NCI-H1092 (cell line): ENCODE data around the gene BOLA3.
"Not testable (repeated sequence)": the region's sequence is repeated elsewhere in the genome, so short reads cannot be mapped to it uniquely, and the experiment has no call there.

ENCODE experiments used
- DNase-seq: peaks from one replicate; lab custom pipeline; 2025; lab: John Stamatoyannopoulos, UW

BOLA3 gene

GRCh38 chr2:74147727-74148456 is at the start of gene BOLA3:
Gene BOLA3 (minus strand): TSS chr2:74147912. CDS start chr2:74147874, 38 bp downstream.
- peak; percentile 56 for DNase-seq

GRCh38 chr2:74197049-74197448 is 49.3 kb upstream of the BOLA3 start:
- no peak for DNase-seq

DNA sequence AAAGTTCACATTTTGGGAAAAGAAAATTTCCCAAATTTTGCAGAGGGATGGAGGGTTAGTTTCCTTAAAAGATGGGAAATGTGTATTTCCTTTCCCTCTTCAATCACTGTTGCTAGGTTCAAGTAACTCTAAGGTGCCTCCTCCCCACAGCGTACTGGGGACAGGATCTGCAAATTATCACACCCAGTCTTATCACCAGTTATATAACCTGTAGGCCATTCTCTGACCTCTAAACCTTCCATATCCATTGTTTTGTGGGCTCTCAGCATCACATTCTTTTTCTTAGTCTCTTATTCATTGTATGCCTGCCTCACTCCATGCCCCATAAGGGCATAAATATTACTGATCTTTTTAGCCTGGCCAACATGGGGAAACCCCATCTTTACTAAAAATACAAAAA is 47.1 kb upstream of the BOLA3 start:
- DNase-seq, result no peak

- DNase-seq, result no peak
These were observed 44.1 kb upstream of the BOLA3 start for GRCh38 chr2:74191596-74192380.

DNA sequence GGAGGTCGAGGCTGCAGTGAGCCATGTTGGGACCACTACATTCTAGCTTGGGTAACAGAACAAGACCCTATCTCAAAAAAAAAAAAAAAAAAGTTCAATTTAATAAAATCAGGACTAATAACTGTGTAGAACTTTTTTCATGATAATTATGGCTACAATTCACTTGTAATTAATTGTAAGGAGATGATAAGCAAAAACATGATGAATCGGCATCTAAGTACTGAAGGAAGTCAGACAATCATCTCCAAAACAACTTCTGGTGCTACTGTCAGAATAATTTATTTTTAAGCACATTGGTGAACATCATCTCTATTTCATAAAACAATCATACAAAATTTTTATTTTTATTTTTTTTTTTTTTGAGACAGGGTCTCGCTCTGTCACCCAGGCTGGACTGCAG is 41.0 kb upstream of the BOLA3 start:
- DNase-seq, result no peak

DNA sequence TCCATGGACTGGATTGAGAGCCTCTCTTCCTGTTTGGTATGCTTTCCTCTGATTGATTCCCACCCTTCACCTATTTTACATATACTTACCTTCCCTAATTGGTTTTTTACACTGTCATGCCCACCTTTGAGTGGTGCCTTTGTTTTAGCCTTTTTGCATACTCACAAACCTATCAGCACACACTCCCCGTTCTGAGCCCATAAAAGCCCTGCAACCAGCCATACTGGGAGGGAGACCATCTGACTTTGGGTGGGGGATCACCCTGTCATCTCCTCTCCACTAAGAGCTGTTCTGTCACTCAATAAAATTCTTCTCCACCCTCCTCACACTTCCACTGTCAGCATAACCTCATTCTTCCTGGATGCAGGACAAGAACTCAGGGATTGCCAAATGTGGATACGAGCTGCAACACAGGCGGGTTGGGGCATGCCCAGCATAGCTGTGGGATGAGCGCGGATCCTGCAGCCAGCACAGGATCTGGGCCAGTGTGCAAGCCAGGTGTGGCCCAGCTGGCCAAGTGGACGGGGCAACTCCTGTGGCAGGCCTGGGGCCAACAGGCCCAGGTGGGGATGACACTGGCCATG is 40.4 kb upstream of the BOLA3 start:
- DNase-seq, result no peak

DNA sequence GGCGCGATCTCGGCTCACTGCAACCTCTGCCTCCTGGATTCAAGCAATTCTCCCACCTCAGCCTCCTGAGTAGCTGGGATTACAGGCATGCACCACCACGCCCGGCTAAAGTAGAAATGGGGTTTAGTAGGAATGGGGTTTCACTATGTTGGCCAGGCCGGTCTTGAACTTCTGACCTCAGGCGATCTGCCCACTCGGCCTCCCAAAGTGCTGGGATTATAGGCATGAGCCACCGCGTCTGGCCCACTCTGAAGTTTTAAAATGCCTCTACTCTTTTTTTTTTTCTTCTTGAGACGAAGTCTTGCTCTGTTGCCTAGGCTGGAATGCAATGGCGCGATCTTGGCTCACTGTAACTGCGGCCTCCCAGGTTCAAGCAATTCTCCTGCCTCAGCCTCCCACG is 39.0 kb upstream of the BOLA3 start:
- DNase-seq, result not testable (repeated sequence)

DNA sequence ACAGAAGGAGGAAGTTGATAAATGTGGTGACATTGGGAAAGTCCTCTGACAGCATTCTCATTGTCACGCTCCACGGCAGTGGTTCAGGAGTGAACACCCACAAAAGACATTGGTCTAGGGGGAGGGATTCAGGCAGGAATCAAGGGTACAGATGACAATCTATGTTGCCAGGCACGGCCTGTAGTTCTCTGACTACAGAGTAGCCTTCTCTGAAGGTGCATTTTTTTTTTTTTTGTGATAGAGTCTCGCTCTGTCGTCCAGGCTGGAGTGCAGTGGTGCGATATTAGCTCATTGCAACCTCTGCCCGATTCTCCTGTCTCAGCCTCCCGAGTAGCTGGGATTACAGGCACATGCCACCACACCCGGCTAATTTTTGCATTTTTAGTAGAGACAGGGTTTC is 38.3 kb upstream of the BOLA3 start:
- DNase-seq, result no peak

DNA sequence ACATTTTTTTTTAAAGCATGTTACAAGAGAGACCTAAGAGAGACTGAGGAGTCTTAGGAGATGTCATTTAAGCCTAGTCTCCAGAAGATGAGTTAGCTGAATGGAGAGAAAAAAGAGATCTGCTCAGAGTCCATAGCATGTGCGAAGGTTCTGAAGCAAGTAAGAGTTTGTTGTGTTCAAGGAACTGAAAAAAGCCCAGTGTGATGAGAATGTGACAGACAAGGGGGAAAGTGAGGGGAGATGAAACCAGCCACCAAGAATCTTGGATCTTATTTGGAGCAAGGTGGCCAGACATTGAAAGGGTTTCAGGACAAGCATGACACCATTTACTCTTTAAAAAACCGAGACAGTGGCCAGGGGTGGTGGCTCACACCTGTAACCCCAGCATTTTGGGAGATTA is 36.2 kb upstream of the BOLA3 start:
- DNase-seq, result no peak

DNA sequence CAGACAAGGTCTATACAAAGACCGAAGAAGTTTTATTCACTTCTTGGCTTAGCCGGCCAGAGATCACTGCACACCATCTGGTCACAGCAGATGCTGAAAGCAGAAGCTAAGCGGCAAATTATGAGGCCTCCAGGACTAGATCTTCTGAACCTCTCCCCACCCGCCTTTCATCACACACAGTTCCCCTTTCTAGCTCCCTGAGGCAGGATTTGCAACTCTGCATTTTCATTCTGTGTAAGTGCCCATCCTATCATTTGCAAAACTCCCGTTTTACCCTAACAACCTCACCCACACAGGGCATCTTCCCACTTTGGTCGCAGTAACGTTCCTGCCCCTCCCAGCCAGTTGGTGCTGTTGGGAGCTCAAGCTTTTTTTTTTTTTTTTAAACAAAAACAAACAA is 34.0 kb upstream of the BOLA3 start:
- no peak for DNase-seq

DNA sequence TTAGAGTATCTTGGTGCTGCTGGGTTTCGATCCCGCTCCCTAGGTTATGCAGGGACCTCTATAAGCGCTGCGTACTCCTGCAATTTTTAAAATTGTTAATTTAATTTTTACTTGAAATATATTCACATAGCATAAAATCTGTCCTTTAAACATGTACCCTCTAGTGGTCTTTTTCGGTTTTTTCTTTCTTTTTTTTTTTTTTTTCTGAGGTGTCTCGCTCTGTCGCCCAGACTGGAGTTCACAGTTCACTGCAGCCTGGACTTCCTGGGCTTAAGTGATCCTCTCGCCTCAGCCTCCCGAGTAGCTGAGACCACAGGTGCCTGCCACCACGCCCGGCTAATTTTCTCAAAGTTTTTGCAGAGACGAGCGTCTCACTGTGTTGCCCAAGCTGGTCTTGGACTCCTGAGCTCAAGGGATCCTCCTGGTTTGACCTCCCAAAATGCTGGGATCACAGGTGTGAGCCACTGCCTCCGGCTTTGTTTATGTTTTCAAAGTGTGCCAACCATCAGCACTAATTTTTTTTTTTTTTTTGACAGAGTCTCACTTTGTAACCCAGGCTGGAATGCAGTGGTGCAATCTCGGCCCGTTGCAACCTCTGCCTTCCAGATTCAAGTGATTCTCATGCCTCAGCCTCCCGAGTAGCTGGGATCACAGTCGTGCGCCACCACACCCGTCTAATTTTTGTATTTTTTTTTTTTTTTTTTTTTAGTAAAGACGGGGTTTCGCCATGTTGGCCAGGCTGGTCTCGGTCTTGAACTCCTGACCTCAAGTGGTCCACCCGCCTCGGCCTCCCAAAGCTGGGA is 31.6 kb upstream of the BOLA3 start:
- DNase-seq, result no peak

DNA sequence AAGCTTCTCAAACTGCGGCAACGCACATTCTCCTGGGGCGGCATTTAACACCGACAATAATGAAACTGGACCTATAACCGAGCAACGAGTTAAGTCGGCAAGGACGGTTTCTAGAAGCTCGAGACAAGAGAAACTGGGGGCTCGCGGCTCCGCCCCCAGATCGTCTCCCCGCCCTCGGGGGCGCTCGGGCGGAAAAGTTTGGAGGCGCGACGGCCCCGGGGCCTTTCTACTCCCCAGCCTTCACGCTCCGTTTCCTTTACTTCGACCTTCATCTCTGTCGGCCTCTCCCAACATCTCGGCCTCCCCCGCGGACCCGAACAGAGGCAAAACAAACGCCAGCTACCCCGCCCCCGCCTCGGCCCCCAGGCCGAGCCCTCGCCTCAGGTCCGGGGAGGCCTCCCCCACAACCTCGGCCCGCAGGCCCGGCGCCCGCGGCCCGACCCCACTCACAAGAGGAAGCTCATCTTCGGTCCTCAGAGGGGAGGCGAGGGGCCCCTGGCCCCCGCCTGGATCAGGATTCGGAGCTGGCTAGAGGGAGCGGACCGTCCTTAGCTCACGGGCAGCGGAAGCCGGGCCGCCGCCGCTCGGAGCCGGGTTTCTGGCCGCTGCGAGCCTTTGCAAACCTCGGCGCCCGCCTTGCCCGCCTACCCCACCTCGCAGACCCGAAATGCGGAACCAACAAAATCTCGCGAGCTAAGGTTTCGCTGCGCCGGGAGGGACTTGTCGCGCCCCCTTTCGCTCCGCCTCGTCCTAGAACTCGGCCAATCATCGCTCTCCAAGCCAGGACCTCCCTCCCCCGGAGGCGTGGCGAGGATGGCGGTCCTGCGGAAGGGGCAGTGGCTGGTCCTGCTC is 30.7 kb upstream of the BOLA3 start, which contains the start of gene MOB1A:
TSS of gene MOB1A (minus strand) at position 669 of the 852 bp plus-strand sequence. CDS start at position 464, 205 bp downstream.
- DNase-seq, result peak; percentile 97

DNA sequence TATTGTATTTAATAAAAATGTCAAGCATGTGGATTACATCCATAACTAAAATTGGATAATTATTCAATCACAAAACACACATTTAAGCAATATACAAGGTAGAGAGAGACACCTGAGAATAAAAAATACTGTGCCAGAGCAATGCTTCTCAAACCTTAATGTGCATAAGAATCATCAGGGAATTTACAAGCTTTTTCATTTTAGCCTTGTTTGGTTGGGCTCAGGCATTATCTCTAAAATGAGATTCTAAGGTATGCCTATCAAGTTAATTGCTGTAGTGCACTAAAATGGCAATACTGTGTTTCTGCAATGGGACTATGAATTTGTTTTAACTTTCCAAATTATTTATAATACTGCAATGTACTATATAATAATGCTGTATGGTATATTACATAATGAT is 30.0 kb upstream of the BOLA3 start:
- DNase-seq, result no peak

DNA sequence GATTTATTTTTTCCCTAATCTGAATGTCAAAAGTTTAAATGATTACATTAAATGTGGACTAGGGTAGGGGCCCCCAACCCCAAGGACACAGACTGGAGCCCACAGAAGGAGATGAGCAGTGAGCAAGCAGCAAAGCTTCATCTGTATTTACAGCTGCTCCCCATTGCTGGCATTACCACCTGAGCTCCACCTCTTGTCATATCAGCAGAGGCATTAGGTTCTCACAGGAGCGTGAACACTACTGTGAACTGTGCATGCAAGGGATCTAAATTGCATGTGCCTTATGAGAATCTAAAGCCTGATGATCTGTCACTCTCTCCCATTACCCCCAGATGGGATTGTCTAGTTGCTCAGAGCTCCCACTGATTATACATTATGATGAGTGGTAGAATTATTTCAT is 27.2 kb upstream of the BOLA3 start:
- no peak for DNase-seq

DNA sequence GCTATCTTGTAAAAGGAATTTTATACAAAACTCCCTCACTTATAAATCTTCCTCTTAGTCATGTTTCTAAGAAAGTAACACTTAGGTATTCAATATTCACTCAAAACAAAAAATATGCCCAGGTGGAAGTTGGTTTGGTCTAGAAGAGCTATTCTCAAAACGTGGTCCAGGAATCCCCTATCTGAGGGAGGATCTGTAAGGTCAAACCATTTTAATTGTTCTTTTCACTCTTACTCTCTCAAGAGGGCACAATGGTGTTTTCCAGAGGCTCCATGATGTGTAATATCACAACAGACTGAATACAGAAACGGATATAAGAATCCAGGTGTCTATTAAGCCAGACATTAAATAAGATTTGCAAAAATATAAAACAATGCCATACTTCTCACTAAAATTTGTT is 21.0 kb upstream of the BOLA3 start:
- DNase-seq, result no peak

DNA sequence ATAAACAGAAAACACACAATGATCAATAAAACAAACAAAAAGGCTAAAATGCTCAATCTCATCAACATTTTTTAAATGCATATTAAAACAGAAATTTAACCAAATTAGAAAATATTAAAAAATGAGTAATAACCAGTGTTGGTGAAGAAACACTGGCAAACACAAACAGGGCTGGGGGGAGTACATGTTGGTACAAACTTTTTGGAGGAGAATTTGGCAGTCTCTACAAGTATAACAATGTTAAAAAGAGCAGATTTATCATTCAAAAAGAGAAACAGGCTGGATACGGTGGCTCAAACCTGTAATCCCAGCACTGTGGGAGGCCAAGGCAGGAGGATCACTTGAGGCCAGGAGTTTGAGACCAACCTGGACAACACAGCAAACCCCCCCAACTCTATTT is 17.0 kb upstream of the BOLA3 start:
- DNase-seq, result no peak

- DNase-seq, result no peak
These were observed 15.2 kb upstream of the BOLA3 start for GRCh38 chr2:74162951-74163350.

DNA sequence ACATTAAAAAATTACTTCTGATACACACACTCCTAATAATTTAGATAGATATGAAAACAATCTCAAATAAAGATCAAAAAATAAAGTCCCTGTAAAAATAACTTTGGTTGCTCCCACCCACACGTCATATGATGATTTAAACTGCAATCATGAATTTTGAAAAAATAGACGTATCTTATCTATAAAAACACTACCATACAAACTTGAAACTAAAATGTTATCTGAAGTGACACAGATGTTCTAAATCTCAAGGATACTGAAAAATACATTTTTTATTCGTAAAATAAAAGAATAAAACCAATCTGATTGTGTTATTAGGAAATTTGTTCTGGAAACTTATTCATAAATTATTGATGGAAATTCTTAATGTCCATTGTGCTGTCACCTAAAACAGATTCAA is 8.1 kb upstream of the BOLA3 start:
- DNase-seq, result no peak

DNA sequence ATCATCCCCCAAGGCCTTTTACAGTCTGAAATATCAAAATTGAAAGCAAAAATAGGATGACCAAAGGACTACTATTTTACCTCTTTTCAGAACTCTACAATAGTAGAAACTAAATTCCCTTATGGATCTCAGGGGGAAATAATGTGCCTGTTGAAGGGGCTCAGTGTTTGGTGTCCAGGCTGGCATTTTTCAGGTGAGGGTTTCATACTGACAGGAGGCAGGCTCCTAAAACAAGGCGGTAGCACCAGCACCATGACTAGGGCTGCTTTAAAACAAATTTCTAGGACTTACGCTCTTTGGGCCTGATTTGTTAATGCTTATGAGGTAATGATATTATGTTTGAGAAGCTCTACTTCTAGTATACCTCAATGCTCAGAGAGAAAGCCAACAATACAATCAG is 5.2 kb upstream of the BOLA3 start:
- DNase-seq, result no peak

GRCh38 chr2:74149570-74150319 is 2.0 kb upstream of the BOLA3 start:
- no peak for DNase-seq

- no peak for DNase-seq
These were observed 1.5 kb upstream of the BOLA3 start for GRCh38 chr2:74149247-74149525.
